ENCODE data around the gene ANKK1. TPM values are rescaled to one million over a fixed set of nuclear protein-coding genes. Genes with fewer than 3 reads are reported as not detected.

ANKK1 gene
- total RNA-seq, 1 experiment from 2014 or later = 0.11 TPM

DNA sequence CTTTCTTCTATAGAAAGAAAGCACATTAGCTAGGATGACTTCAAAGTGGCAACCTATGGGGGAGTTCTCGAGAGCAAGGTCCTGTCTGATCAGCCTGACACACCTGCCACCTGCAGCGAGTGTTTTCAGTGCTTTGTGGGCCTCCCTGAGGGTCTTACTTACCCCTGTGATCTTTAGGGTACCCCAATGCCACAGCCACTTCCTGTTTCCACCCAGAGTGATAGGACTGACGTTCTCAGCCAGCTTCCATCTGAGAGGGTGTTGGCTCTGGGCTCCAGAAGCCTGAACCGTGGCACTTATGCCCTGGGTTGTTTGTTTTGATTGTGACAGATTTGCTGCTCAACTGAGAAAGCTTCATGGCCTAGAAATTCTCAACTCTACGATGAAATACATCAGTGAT is 21.7 kb upstream of the ANKK1 start:
- H3K27me3 Mint-ChIP-seq (ENCODE audit: insufficient read depth, unreplicated experiment) = no peaks in the 10 kb centered on the region
- peaks cover 1% of the 10 kb centered on the region; the same call in 1 of the 2 replicates for H3K36me3 ChIP-seq (ENCODE audit: control insufficient read depth, insufficient read depth, low read length)
- TF ChIP-seq, protein P1, sequence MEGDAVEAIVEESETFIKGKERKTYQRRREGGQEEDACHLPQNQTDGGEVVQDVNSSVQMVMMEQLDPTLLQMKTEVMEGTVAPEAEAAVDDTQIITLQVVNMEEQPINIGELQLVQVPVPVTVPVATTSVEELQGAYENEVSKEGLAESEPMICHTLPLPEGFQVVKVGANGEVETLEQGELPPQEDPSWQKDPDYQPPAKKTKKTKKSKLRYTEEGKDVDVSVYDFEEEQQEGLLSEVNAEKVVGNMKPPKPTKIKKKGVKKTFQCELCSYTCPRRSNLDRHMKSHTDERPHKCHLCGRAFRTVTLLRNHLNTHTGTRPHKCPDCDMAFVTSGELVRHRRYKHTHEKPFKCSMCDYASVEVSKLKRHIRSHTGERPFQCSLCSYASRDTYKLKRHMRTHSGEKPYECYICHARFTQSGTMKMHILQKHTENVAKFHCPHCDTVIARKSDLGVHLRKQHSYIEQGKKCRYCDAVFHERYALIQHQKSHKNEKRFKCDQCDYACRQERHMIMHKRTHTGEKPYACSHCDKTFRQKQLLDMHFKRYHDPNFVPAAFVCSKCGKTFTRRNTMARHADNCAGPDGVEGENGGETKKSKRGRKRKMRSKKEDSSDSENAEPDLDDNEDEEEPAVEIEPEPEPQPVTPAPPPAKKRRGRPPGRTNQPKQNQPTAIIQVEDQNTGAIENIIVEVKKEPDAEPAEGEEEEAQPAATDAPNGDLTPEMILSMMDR (IDR thresholded peaks at IDR 0.05; ENCODE audit: insufficient read depth in 1 of 2, low read depth in 1 of 2, low read length in 1 of 2, severe bottlenecking in 1 of 2, unreplicated experiment in 1 of 2) = no peak
- H3K4me1 ChIP-seq = no peaks in the 10 kb centered on the region
- H3K4me3 ChIP-seq (ENCODE audit: low read depth, low read length) = no peak overlapping the region
- ChIA-PET POLR2A (no interaction called here), CTCF (no interaction called here)
- H3K9me3 Mint-ChIP-seq (ENCODE audit: unreplicated experiment) = no peaks in the 10 kb centered on the region
- no TSS peak for BruUV-seq (replicated peaks)
- intact Hi-C loops (cut with micrococcal nuclease; ENCODE audit: unreplicated experiment) = no loop called here
- no peaks in the 10 kb centered on the region for H3K9me3 ChIP-seq
- no peak overlapping the region for H3K4me3 Mint-ChIP-seq (ENCODE audit: unreplicated experiment)
- H3K27ac Mint-ChIP-seq (ENCODE audit: unreplicated experiment) = no peak overlapping the region
- no peak for DNase-seq
- no peaks in the 10 kb centered on the region for H3K27me3 ChIP-seq (replicated peaks; ENCODE audit: control insufficient read depth, insufficient read depth, low read length)
- H3K36me3 Mint-ChIP-seq (ENCODE audit: insufficient read depth, unreplicated experiment) = no peaks in the 10 kb centered on the region
- H3K4me1 Mint-ChIP-seq (ENCODE audit: low read depth, unreplicated experiment) = no peaks in the 10 kb centered on the region

DNA sequence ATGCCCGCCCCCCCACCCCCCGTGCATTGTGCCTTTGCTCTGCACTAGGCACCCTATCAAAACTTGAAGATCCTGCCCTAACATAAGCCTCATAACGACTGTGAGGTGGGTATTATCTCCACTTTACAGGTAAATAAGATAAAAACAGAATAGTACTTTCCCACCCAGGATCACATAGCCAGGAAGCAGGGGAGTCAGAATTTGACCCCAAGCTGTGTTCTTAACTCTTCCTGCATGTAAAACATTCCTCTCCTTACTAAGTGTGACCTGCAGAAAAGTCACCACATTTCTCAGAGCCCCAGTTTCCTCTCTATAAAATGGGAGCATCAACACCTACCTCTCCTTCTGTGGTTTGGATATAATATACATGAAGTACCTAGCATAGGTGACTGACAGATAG is 18.2 kb upstream of the ANKK1 start:
- intact Hi-C loops (cut with micrococcal nuclease; ENCODE audit: unreplicated experiment) = no loop called here
- Mint-ChIP-seq H3K27ac (ENCODE audit: unreplicated experiment) (no peak overlapping the region), H3K4me1 (ENCODE audit: low read depth, unreplicated experiment) (no peaks in the 10 kb centered on the region), H3K27me3 (ENCODE audit: insufficient read depth, unreplicated experiment) (no peaks in the 10 kb centered on the region), H3K36me3 (ENCODE audit: insufficient read depth, unreplicated experiment) (no peaks in the 10 kb centered on the region), H3K4me3 (ENCODE audit: unreplicated experiment) (no peak overlapping the region), H3K9me3 (ENCODE audit: unreplicated experiment) (no peaks in the 10 kb centered on the region)
- BruUV-seq (replicated peaks) = no TSS peak
- TF ChIP-seq, protein P1 (IDR thresholded peaks at IDR 0.05; ENCODE audit: insufficient read depth in 1 of 2, low read depth in 1 of 2, low read length in 1 of 2, severe bottlenecking in 1 of 2, unreplicated experiment in 1 of 2) = no peak
- Histone ChIP-seq H3K36me3 (ENCODE audit: control insufficient read depth, insufficient read depth, low read length) (no peaks in the 10 kb centered on the region), H3K4me3 (ENCODE audit: low read depth, low read length) (no peak overlapping the region), H3K27me3 (replicated peaks; ENCODE audit: control insufficient read depth, insufficient read depth, low read length) (no peaks in the 10 kb centered on the region), H3K9me3 (no peaks in the 10 kb centered on the region), H3K4me1 (no peaks in the 10 kb centered on the region)
- no peak for DNase-seq
- ChIA-PET CTCF (no interaction called here), POLR2A (no interaction called here)

DNA sequence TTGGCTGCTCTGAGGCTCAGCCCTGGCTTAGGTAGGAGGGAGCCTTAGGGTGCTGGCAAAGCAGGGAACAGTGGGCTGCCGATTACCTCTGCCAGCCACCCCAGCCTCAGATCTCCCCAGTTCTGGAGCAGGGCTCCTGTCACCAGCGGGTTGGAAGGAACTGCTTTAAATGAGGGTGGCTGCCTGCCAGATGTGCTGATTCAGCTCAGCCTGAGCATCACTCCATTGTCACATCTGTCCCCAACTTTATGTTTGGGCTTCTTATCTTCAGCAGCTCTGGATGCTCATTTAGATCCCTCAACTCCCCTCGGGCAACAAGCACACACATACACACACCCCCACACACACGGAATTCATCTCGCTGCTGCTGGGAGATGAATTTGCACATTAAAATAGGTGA is 16.9 kb upstream of the ANKK1 start:
- TF ChIP-seq, protein P1 (IDR thresholded peaks at IDR 0.05; ENCODE audit: insufficient read depth in 1 of 2, low read depth in 1 of 2, low read length in 1 of 2, severe bottlenecking in 1 of 2, unreplicated experiment in 1 of 2) = no peak
- Histone ChIP-seq H3K27me3 (replicated peaks; ENCODE audit: control insufficient read depth, insufficient read depth, low read length) (no peaks in the 10 kb centered on the region), H3K4me1 (no peaks in the 10 kb centered on the region), H3K4me3 (ENCODE audit: low read depth, low read length) (no peak overlapping the region), H3K9me3 (no peaks in the 10 kb centered on the region), H3K36me3 (ENCODE audit: control insufficient read depth, insufficient read depth, low read length) (no peaks in the 10 kb centered on the region)
- DNase-seq = no peak
- no TSS peak for BruUV-seq (replicated peaks)
- CTCF ChIA-PET = no interaction called here
- Mint-ChIP-seq H3K4me3 (ENCODE audit: unreplicated experiment) (no peak overlapping the region), H3K27me3 (ENCODE audit: insufficient read depth, unreplicated experiment) (no peaks in the 10 kb centered on the region), H3K9me3 (ENCODE audit: unreplicated experiment) (no peaks in the 10 kb centered on the region), H3K4me1 (ENCODE audit: low read depth, unreplicated experiment) (no peaks in the 10 kb centered on the region), H3K36me3 (ENCODE audit: insufficient read depth, unreplicated experiment) (no peaks in the 10 kb centered on the region), H3K27ac (ENCODE audit: unreplicated experiment) (no peak overlapping the region)
- intact Hi-C loops (cut with micrococcal nuclease; ENCODE audit: unreplicated experiment) = no loop called here
- POLR2A ChIA-PET = no interaction called here
